ENCODE results near the gene TMTC2. TPM values are rescaled to one million over a fixed set of nuclear protein-coding genes. Genes with fewer than 3 reads are reported as not detected.

TMTC2 gene
- polyA plus RNA-seq, 1 donor from 2014 or later: 20.6 TPM

DNA sequence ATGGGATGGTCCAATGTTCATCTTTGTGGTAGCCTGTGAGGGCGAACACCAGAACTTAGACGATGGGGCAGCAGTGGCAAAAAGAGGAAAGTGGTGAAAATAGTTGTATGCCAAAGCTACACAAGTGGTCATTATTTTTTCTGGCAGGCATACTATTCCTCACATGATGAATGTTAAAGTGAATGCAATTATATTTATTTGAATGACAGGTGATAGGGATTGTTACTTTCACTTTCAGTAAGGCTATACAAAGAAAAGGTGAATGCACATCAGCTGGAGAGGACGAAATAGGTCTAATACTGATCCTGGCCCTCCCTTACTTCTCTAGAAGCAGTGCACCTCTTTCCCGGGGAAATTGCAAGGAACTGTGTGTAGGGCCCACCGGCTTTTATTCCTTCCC is 470.1 kb downstream of the TMTC2 start:
- no peaks in the 10 kb centered on the region for H3K27me3 ChIP-seq (ENCODE audit: insufficient read depth, low read depth, low read length)
- H3F3A ChIP-seq (ENCODE audit: insufficient read depth, low read length, poor library complexity, severe bottlenecking): no peaks in the 10 kb centered on the region
- no peaks in the 10 kb centered on the region for H3K9me3 ChIP-seq (ENCODE audit: low read length)
- H2AFZ ChIP-seq (ENCODE audit: low read depth, low read length): no peak overlapping the region
- H3K36me3 ChIP-seq (ENCODE audit: insufficient read depth, low read length): no peaks in the 10 kb centered on the region
- H3K9ac ChIP-seq (ENCODE audit: low read length): no peak overlapping the region
- H3K4me2 ChIP-seq (ENCODE audit: low read length): no peak overlapping the region
- H3K4me3 ChIP-seq (ENCODE audit: low read length): no peak overlapping the region
- no peak for TF ChIP-seq EZH2 (IDR thresholded peaks at IDR 0.05; ENCODE audit: borderline replicate concordance, insufficient read depth, low read length, poor library complexity, severe bottlenecking)
- TF ChIP-seq SMC3 (conservative IDR thresholded peaks at IDR 0.05; ENCODE audit: poor library complexity): no peak
- no peak for TF ChIP-seq TAF1 (IDR thresholded peaks at IDR 0.05; ENCODE audit: low read depth)
- TF ChIP-seq, protein P1, sequence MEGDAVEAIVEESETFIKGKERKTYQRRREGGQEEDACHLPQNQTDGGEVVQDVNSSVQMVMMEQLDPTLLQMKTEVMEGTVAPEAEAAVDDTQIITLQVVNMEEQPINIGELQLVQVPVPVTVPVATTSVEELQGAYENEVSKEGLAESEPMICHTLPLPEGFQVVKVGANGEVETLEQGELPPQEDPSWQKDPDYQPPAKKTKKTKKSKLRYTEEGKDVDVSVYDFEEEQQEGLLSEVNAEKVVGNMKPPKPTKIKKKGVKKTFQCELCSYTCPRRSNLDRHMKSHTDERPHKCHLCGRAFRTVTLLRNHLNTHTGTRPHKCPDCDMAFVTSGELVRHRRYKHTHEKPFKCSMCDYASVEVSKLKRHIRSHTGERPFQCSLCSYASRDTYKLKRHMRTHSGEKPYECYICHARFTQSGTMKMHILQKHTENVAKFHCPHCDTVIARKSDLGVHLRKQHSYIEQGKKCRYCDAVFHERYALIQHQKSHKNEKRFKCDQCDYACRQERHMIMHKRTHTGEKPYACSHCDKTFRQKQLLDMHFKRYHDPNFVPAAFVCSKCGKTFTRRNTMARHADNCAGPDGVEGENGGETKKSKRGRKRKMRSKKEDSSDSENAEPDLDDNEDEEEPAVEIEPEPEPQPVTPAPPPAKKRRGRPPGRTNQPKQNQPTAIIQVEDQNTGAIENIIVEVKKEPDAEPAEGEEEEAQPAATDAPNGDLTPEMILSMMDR (IDR thresholded peaks at IDR 0.05; ENCODE audit: poor library complexity, severe bottlenecking): no peak
- no peaks in the 10 kb centered on the region for H4K20me1 ChIP-seq (ENCODE audit: insufficient read depth)
- H3K27ac ChIP-seq (ENCODE audit: low read length): no peak overlapping the region
- H3K79me2 ChIP-seq (replicated peaks; ENCODE audit: insufficient read depth, low read length): no peaks in the 10 kb centered on the region
- no peaks in the 10 kb centered on the region for H3K9me2 ChIP-seq (ENCODE audit: insufficient read depth, low read length)

- Histone ChIP-seq H3K27ac (ENCODE audit: low read length) (no peak overlapping the region), H3K4me3 (ENCODE audit: low read length) (no peak overlapping the region), H2AFZ (ENCODE audit: low read depth, low read length) (no peak overlapping the region), H3K9ac (ENCODE audit: low read length) (no peak overlapping the region), H3K9me3 (ENCODE audit: low read length) (no peaks in the 10 kb centered on the region), H3K4me2 (ENCODE audit: low read length) (no peak overlapping the region), H4K20me1 (ENCODE audit: insufficient read depth) (no peaks in the 10 kb centered on the region), H3F3A (ENCODE audit: insufficient read depth, low read length, poor library complexity, severe bottlenecking) (no peaks in the 10 kb centered on the region), H3K27me3 (ENCODE audit: insufficient read depth, low read depth, low read length) (no peaks in the 10 kb centered on the region), H3K79me2 (replicated peaks; ENCODE audit: insufficient read depth, low read length) (no peaks in the 10 kb centered on the region), H3K9me2 (ENCODE audit: insufficient read depth, low read length) (no peaks in the 10 kb centered on the region), H3K36me3 (ENCODE audit: insufficient read depth, low read length) (no peaks in the 10 kb centered on the region)
- TF ChIP-seq SMC3 (conservative IDR thresholded peaks at IDR 0.05; ENCODE audit: poor library complexity) (no peak), RAD21 (conservative IDR thresholded peaks at IDR 0.05) (no peak), EP300 (conservative IDR thresholded peaks at IDR 0.05; ENCODE audit: poor library complexity, severe bottlenecking) (no peak), TAF1 (IDR thresholded peaks at IDR 0.05; ENCODE audit: low read depth) (no peak), POLR2AphosphoS5 (IDR thresholded peaks at IDR 0.05) (no peak), MXI1 (conservative IDR thresholded peaks at IDR 0.05; ENCODE audit: poor library complexity, severe bottlenecking) (no peak), EZH2 (IDR thresholded peaks at IDR 0.05; ENCODE audit: borderline replicate concordance, insufficient read depth, low read length, poor library complexity, severe bottlenecking) (no peak)
- TF ChIP-seq, protein P1 (IDR thresholded peaks at IDR 0.05; ENCODE audit: poor library complexity, severe bottlenecking): no peak
- TF ChIP-seq, protein P2, sequence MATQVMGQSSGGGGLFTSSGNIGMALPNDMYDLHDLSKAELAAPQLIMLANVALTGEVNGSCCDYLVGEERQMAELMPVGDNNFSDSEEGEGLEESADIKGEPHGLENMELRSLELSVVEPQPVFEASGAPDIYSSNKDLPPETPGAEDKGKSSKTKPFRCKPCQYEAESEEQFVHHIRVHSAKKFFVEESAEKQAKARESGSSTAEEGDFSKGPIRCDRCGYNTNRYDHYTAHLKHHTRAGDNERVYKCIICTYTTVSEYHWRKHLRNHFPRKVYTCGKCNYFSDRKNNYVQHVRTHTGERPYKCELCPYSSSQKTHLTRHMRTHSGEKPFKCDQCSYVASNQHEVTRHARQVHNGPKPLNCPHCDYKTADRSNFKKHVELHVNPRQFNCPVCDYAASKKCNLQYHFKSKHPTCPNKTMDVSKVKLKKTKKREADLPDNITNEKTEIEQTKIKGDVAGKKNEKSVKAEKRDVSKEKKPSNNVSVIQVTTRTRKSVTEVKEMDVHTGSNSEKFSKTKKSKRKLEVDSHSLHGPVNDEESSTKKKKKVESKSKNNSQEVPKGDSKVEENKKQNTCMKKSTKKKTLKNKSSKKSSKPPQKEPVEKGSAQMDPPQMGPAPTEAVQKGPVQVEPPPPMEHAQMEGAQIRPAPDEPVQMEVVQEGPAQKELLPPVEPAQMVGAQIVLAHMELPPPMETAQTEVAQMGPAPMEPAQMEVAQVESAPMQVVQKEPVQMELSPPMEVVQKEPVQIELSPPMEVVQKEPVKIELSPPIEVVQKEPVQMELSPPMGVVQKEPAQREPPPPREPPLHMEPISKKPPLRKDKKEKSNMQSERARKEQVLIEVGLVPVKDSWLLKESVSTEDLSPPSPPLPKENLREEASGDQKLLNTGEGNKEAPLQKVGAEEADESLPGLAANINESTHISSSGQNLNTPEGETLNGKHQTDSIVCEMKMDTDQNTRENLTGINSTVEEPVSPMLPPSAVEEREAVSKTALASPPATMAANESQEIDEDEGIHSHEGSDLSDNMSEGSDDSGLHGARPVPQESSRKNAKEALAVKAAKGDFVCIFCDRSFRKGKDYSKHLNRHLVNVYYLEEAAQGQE (IDR thresholded peaks at IDR 0.05; ENCODE audit: borderline replicate concordance): no peak
Observed at GRCh38 chr12:83157604-83158003, 470.9 kb downstream of the TMTC2 start.
